WTC11 (cell line): ENCODE measurements around the gene NSMCE1.

ENCODE experiments used
- CBFB ChIP-seq: sonication (generic); formaldehyde crosslinking; IDR thresholded peaks from 2 replicates; pipeline ENCODE4 v1.8.1; 2022; ENCODE audit warnings: mild to moderate bottlenecking, low read depth, missing genetic modification reagents
- CREB1 ChIP-seq: sonication (generic); formaldehyde crosslinking; IDR thresholded peaks from 2 replicates; pipeline ENCODE4 v1.8.0; 2023; ENCODE audit warnings: mild to moderate bottlenecking, missing genetic modification reagents
- ELF4 ChIP-seq: sonication (generic); formaldehyde crosslinking; IDR thresholded peaks from 2 replicates; pipeline ENCODE4 v1.8.1; 2022; ENCODE audit warnings: low read depth, mild to moderate bottlenecking, moderate library complexity, missing genetic modification reagents
- FOXK1 ChIP-seq: sonication (generic); formaldehyde crosslinking; IDR thresholded peaks from 2 replicates; pipeline ENCODE4 v1.8.0; 2022; ENCODE audit warnings: mild to moderate bottlenecking, moderate library complexity, missing genetic modification reagents
- KAT7 ChIP-seq: sonication (generic); formaldehyde crosslinking; IDR thresholded peaks from 2 replicates; pipeline ENCODE4 v1.8.1; 2023; ENCODE audit warnings: missing genetic modification reagents, mild to moderate bottlenecking, borderline replicate concordance
- NR3C1 ChIP-seq: sonication (generic); formaldehyde crosslinking; conservative IDR thresholded peaks from 2 replicates; pipeline ENCODE4 v1.8.1; 2023; ENCODE audit warnings: low read depth, mild to moderate bottlenecking, missing genetic modification reagents
- RELA ChIP-seq: sonication (generic); formaldehyde crosslinking; IDR thresholded peaks from 2 replicates; pipeline ENCODE4 v1.8.1; 2022; ENCODE audit warnings: missing genetic modification reagents, mild to moderate bottlenecking, borderline replicate concordance
- SP1 ChIP-seq: sonication (generic); formaldehyde crosslinking; conservative IDR thresholded peaks from 2 replicates; pipeline ENCODE4 v1.8.1; 2022; ENCODE audit warnings: missing genetic modification reagents
- ZNF425 ChIP-seq: fragments of 250-450 bp; sonication (Bioruptor Pico); conservative IDR thresholded peaks from 2 replicates; pipeline ENCODE4 v1.9.0; 2021; ENCODE audit warnings: mild to moderate bottlenecking
- TF ChIP-seq, protein P1 (sequence below): fragments of 200-600 bp; IDR thresholded peaks from 2 replicates; pipeline ENCODE4 v1.8.0; 2022; ENCODE audit warnings: antibody characterized with exemption
- TF ChIP-seq, protein P2 (sequence below): sonication (generic); formaldehyde crosslinking; IDR thresholded peaks from 2 replicates; pipeline ENCODE4 v1.8.0; 2023; ENCODE audit warnings: missing genetic modification reagents
- TF ChIP-seq, protein P3 (sequence below): sonication (generic); formaldehyde crosslinking; IDR thresholded peaks from 2 replicates; pipeline ENCODE4 v1.8.1; 2023; ENCODE audit warnings: mild to moderate bottlenecking, missing genetic modification reagents, moderate library complexity

- TF ChIP-seq NR3C1 (CRISPR knock-in tag) (no peak), ZNF425 (CRISPR knock-in tag) (no peak), SP1 (CRISPR knock-in tag) (no peak), CBFB (CRISPR knock-in tag) (no peak), RELA (no peak), FOXK1 (no peak), KAT7 (CRISPR knock-in tag) (no peak), ELF4 (CRISPR knock-in tag) (no peak), CREB1 (CRISPR knock-in tag) (no peak)
- TF ChIP-seq, protein P1, sequence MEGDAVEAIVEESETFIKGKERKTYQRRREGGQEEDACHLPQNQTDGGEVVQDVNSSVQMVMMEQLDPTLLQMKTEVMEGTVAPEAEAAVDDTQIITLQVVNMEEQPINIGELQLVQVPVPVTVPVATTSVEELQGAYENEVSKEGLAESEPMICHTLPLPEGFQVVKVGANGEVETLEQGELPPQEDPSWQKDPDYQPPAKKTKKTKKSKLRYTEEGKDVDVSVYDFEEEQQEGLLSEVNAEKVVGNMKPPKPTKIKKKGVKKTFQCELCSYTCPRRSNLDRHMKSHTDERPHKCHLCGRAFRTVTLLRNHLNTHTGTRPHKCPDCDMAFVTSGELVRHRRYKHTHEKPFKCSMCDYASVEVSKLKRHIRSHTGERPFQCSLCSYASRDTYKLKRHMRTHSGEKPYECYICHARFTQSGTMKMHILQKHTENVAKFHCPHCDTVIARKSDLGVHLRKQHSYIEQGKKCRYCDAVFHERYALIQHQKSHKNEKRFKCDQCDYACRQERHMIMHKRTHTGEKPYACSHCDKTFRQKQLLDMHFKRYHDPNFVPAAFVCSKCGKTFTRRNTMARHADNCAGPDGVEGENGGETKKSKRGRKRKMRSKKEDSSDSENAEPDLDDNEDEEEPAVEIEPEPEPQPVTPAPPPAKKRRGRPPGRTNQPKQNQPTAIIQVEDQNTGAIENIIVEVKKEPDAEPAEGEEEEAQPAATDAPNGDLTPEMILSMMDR, result no peak
- TF ChIP-seq, protein P2, sequence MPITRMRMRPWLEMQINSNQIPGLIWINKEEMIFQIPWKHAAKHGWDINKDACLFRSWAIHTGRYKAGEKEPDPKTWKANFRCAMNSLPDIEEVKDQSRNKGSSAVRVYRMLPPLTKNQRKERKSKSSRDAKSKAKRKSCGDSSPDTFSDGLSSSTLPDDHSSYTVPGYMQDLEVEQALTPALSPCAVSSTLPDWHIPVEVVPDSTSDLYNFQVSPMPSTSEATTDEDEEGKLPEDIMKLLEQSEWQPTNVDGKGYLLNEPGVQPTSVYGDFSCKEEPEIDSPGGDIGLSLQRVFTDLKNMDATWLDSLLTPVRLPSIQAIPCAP (CRISPR knock-in tag), result no peak
- TF ChIP-seq, protein P3, sequence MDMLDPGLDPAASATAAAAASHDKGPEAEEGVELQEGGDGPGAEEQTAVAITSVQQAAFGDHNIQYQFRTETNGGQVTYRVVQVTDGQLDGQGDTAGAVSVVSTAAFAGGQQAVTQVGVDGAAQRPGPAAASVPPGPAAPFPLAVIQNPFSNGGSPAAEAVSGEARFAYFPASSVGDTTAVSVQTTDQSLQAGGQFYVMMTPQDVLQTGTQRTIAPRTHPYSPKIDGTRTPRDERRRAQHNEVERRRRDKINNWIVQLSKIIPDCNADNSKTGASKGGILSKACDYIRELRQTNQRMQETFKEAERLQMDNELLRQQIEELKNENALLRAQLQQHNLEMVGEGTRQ (CRISPR knock-in tag), result no peak
Observed at GRCh38 chr16:27239906-27240655, 28.5 kb downstream of the NSMCE1 start.
